SK-N-DZ (cell line): ENCODE data around the gene STRADB.
"Not testable (repeated sequence)": the region's sequence is repeated elsewhere in the genome, so short reads cannot be mapped to it uniquely, and the experiment has no call there.

Experiments
- DNase-seq: peaks from one replicate; pipeline ENCODE4 v3.0.0-alpha.2; 2015; ENCODE audit warnings: low spot score

STRADB gene

DNA sequence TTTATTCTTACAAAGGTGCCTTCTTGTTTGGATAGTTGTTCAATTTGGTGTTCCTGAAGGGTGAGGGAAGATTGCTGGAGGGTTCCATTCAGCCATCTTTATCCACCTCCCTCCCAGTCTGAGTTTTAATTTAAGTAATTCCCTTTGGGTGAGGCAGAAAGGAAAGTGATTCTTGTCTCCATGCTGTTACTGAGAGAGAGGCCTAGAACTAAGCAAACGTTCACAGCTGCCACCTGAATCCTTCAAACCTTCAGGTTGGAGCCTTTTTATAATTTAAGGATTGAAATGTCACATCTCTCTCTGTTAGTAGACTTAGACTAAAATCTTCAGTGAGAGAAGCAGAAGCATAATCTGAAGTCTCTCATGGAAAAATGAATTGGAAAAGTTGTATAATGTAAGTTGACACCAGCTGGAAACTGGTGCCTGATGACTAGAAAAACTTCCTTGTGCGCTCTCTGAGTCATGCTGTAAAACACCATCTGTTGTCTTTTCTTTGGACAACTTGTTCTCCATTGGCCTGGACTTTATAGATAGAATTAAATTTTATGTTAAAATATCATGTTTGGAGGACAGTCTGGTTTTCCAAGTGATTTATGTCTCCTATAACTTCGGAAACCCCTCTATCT, 14.6 kb downstream of the STRADB start:
- no peak for DNase-seq

DNA sequence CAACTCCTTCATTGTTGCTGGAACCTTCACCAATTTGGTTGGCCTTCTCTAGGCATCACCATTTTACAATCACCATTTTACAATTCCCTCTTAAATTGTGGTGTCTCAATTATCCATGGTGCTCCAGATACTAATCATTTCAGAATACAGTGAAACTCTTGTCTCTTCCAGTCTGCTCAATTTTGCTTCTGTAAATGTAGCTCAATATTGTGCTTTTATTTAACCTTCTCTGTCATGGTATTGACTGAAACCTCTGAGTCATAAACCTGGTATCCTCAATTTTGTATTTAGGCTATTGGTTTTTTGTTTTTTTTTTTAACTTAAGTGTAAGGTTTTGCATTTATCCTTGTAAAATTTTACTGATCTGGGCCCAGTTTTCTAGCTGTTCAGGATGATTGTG, 16.1 kb downstream of the STRADB start:
- DNase-seq, result no peak

DNA sequence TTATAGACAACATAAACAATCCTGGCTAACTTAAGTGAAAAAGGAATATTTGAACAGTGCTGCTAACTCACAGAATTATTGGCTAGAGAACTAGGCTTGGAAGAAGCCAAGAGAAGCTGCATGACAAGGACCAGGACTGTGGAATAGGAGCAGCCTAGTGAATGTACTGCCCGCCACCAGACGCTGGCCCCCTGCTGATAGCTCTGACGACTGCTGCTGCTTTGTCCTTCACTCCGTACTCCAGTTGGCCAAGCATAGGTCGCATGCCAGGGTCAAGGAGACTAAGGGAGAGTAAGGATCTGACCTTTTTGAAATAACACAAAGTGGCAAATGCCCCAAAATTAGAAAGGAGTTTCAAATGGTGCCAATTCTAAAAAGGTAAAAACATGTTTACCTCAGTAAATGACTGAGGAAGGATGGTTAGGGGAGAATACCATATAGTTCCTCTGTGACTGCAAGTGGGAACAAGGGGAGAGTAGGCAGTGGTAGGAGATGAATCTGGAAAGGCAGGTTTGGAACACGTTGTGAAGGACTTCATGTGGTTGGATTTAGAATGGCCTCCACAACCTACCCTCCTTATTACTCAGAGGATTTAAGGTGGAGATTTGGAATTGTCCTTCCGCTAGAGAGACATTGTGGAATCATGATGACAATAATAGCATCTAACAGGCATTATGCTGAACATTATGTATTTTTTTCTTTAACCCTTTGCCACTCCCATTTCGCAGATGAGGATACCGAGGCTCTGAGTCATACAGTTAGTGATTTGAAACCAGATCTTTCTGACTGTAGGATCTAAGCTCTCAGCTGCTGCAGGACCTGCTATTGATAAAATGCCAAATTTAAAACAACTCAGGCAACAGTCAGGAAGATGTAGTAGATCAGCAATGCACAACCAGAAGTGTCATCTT, 19.5 kb downstream of the STRADB start:
- DNase-seq, result no peak

DNA sequence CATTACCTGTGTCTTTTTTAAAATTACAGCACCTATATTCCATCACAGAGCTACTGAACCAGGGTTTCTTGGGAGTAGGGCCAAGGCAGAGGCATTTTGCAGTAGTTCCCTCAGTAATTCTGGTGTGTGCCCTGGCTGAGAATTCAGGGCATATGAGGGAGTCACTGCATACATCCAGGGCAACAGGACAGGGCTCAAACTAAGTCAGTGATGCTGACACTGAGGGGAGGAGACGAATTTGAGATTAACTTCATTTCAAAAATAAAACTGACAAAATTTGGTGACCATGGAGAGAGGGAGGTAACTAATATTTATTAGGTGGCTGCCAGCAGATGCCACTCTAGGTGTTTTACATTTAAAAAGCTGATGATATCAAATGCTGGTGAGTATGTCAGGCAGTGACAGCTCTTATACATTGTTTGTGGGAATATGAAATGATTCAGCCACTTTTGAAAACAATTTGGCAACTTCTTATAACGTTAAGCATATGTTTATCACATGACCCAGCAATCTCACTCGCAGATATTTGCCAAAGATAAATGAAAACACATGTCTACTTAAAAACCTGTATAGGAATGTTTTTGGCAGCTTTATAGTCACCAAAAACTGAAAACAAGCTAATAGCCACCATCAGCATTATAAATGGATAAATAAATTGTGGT, 20.3 kb downstream of the STRADB start:
- DNase-seq, result no peak

DNA sequence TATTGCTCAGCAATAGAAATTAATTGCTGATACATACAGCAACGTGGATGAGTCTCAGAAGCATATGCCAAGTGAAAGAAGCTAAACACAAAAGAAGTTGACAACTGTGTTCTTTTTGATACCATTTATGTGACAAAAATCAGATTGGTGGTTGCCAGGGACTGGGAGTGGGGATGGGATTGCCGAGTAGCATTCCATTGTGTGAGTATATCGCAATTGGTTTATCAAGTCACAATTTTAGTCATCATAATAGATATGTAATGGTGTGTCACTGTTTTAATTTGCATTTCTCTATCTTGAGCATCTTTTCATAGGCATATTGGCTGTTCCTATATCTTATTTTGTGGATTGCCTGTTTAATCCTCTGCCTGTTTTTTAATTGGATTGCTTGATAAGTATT, 20.9 kb downstream of the STRADB start:
- no peak for DNase-seq

DNA sequence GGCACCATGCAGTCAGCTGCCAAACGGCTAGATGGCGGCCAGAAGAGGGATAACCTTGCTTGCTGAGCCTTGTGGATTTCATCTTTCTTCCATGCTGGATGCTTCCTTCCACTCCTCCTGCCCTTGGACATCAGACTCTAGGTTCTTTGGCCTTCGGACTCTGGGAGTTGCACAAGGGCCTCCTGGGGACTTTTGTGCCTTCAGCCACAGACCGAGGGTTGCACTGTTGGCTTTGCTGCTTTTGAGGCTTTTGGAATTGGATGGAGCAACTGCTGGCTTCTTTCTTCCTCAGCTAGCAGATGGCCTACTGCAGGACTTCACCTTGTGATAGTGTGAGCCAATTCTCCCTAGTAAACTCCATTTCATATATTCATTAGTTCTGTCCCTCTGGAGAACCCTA, 31.0 kb downstream of the STRADB start:
- no peak for DNase-seq

DNA sequence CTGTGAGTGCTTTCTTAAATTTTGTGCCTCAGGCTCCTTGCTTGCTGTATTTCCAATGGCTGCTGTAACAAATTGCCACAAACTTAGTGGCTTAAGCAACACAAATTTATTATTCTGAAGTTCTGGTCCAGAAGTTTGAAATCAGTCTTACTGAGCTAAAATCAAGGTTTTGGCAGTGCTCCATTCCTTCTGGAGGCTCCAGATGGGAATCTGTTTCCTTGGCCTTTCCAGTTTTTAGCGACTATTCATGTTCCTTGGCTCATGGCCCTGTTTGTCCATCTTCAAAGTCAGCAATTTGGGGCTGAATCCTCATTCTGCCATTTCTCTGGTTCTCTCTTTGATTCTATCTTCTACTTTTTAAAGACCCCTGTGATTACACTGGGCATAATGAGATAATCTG, 31.8 kb downstream of the STRADB start:
- DNase-seq, result no peak

DNA sequence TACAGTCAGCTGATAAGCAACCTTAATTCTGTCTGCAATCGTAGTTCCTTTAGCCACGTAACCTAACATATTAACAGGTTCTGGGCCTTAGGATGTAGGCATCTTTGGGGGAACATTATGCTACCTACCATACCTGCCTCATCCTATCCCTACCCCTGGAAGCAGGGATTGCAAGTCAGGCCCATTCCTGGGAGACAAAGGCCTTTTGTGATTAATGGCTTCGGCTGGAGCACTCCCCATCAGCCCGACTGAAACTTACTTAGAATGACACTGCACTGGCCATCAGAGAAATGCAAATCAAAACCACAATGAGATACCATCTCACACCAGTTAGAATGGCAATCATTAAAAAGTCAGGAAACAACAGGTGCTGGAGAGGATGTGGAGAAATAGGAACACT, 32.2 kb downstream of the STRADB start:
- DNase-seq, result not testable (repeated sequence)

DNA sequence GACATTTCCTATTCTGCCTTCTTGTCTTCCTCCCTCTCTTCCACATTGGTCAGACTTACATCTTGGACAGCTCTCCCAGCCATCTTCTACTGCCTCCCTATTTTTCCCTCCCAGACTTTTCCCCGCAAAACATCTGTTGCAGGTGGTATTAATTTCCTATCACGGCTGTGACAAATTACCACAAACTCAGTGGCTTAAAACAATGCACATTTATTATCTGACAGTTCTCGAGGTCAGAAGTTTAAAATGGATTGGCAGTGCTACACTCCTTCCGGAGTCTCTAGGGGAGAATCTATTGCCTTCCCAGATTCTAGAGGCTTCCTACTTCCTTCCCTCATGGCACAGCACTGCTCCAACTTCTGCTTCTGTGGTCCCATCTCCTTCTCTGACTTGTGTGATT, 33.3 kb downstream of the STRADB start:
- DNase-seq, result no peak

DNA sequence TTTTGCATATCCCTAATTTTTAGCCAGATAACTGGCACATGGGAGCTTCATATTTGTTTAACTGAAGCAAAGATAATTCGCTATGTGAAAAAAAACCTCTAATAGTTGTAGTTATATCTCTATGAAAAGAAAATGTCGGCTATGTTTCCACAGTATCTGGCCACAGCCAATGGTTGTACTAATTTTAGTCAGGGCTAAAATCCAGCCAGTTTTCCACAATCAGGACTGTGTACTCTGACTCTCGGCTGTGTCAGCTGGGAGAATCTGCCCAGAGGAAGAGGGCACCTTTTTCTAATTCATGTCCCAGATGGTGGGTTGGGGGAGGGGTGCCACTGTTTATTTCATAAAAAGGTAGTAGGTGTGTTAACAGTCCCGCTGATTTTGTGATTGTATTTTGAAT, 38.8 kb downstream of the STRADB start:
- DNase-seq, result no peak

DNA sequence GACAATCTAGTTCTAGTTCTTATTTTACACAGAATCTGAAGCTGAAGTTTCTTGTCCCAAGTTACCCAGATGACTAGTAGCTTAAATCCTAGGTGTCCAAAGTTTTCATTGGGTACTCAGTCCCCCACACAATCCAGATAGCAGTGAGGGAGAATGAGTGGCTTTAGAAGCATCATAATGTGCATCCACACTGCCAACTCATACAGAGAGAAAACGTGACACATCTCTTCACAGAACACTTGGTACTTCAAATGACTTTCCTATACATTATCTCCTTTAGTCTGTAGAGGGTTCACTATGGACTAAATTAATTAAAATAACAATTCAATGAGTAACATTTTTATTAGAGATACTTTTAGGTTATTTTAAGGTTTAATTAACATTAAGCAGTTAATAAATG, 45.2 kb downstream of the STRADB start:
- DNase-seq, result no peak

DNA sequence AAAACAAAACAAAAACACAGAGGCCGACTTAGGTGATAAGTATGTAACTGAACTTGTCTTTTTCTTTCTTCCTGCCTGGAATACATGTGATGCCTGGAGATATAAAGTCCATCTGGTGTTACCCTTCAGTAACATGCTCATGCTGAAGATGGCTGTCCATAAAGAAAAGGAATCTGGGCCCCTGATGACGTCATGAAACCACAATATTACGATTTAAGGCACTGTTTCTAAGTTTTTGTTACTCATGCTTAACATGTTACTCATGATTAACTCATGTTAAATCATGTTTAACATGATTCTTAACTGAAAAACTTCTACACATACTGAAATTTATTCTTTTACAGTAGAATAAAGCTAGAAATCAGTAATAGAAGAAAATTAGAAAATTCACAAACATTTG, 49.0 kb downstream of the STRADB start:
- no peak for DNase-seq

DNA sequence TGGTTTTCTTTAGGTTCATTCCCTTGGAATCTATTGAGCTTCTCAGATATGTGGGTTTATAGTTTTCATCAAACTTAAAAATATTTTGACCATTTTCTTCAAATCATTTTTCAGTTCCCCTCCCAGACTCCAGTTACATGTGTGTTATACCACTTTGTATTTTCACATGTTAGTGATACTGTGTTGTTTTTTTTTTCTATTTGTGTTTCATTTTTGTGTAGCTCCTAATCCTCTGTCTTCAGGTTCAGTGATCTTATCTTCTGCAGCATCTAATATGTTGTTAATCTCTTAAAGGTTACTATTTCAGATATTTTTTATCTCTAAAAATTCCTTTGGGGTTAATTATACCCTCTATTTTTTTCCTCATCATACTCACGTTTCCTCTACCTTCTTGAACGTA, 51.2 kb downstream of the STRADB start:
- DNase-seq, result no peak

DNA sequence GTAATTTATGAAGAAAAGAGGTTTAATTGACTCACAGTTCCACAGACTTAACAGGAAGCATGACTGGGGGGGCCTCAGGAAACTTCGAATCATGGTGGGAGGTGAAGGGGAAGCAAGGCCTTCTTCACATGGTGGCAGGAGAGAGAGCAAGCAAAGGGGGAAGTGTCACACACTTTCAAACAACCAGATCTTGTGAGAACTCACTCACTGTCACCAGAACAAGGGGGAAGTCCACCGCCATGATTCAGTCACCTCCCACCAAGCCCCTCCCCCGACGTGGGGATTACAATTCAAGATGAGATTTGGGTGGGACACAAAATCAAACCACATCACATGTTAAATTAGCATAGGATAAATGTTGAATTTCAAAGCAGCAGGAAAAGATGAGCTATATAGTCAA, 56.2 kb downstream of the STRADB start:
- DNase-seq, result no peak

DNA sequence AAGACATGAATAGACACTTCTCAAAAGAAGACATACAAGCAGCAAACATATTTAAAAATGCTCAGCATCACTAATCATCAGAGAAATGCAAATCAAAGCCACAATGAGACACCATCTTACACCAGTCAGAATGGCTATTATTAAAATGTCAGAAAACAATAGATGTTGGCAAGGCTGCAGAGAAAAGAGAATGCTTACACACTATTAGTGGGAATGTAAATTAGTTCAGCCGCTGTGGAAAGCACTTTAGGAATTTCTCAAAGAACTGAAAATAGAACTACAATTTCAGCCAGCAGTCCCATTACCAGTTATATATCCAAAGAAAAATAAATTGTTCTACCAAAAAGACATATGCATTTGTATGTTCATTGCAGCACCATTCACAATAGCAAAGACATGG, 61.7 kb downstream of the STRADB start:
- no peak for DNase-seq

DNA sequence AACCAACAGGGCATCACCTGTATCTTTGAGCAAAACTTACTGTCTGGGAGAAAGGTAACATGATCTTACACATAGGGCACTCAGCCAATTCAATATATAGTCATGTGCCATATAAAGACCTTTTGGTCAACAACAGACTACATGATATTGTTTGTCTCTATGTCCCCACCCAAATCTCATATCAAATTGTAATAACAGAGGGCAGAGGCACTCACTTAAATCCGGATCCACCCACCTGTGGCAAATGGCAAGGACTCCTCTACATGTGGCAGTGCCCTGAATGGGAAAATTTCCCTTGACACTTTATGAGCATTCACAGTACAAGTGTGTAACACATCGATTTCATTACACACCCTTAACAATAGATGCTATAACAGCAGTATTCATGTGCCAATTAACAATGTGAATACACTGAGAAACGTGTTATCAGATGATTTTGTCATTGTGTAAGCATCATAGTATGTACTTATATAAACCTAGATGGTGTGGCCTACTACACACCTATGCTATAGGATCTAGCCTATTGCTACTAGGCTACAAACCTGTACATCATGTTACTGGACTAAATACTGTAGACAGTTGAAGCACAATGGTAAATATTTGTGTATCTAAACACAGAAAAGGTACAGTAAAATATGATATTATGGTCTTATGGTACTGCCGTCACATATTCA, 64.2 kb downstream of the STRADB start:
- no peak for DNase-seq

DNA sequence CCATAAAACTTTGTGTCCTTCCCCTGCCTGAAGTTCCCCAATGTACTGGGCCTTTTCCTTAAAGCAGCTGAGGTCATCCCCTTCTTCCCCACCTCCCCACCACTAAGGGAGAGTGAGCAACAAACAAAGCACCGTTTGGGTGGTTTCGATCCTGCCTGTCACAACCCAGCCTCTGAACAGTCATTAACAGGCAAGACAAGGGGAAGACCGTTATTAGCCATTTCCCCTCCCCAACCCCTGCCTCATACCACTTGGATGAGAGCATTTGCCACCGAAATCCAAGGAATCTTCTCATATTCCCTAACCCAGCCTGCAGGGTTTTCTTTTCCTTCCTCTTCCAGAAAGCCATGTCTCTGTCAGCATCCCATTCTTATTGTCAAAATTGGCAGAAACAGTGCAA, 65.6 kb downstream of the STRADB start:
- no peak for DNase-seq

DNA sequence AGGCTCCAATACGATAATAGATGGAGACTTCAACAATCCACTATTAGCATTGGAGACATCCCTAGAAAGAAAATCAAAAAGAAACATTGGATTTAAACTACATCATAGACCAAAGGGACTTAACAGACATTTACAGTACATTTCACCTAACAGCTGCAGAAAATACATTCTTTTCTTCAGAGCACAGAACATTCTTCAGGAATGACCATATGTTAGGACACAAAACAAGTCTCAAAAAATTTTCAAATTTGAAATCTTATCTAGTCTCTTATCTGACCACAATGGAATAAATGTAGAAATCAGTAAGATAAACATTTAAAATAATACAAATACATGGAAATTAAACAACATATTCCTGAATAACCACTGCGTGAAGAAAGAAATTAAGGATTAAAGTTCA, 68.7 kb downstream of the STRADB start:
- no peak for DNase-seq

DNA sequence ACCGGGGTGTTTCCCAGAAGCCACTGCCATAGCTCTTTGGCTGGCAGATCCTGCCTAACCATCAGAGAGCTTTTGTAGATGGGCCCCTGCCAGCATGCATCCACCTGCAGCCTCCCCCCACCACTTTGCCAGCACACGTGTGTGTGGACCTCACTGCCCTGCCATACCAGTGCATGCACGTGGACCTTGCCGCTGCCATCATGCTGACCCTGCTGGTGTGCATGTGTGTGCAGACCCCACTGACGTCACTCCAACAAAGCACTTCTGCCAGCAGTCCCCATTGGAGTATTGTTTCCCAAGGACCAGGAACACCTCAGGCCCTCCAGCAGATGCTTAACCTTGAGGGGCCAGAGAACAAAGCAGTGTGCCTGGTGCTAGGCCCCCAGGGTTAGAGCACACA, 71.4 kb downstream of the STRADB start:
- no peak for DNase-seq

DNA sequence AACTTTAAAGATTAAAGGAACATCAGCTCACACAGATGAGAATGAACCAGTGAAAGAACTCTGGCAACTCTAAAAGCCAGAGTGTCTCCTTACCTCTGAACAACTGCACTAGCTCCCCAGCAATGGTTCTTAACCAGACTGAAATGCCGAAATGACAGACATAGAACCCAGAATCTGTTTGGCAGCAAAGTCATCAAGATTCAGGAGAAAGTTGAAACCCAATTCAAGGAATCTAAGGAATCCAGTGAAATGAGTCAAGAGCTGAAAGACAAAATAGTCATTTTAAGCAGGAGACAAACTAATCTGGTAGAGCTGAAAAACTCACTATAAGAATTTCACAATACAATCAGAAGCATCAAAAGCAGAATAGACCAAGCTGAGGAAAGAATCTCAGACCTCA, 72.0 kb downstream of the STRADB start:
- no peak for DNase-seq
